Uterus (tissue), 4 donors: Measurements from ENCODE around the gene NEMP2. TPM values are rescaled to one million over a fixed set of nuclear protein-coding genes. Genes with fewer than 3 reads are reported as not detected.

Experiments used
- DNase-seq, 2 donors: peaks; one replicate each; pipeline ENCODE4 v3.0.0-alpha.2; 2019 to 2020
- H3K27ac ChIP-seq, 2 donors: fragments of 200-600 bp; sonication (generic); 1 replicate in 1 of 2; 2 replicates in 1 of 2; pipeline ENCODE4 v1.5.1; 2016 to 2018
- H3K27me3 ChIP-seq, 2 donors: fragments of 200-600 bp; sonication (generic); one replicate each; pipeline ENCODE4 v1.5.1; 2018 to 2019; ENCODE audit warnings: control low read depth in 1 of 2
- H3K36me3 ChIP-seq, 2 donors: fragments of 200-600 bp; sonication (generic); one replicate each; pipeline ENCODE4 v1.5.1; 2019; ENCODE audit warnings: control low read depth in 1 of 2
- H3K4me1 ChIP-seq, 2 donors: fragments of 200-600 bp; sonication (generic); one replicate each; pipeline ENCODE4 v1.5.1; 2018 to 2019; ENCODE audit warnings: control low read depth in 1 of 2
- H3K4me3 ChIP-seq, 2 donors: fragments of 200-600 bp; sonication (generic); 1 replicate in 1 of 2; 2 replicates in 1 of 2; pipeline ENCODE4 v1.5.1; 2018 to 2019; ENCODE audit warnings: mild to moderate bottlenecking in 1 of 2
- H3K9me3 ChIP-seq, 2 donors: fragments of 200-600 bp; sonication (generic); one replicate each; pipeline ENCODE4 v1.5.1; 2019; ENCODE audit warnings: control low read depth in 1 of 2
- POLR2A ChIP-seq, 2 donors: fragments of 450-650 bp; IDR thresholded peaks; one replicate each; pipeline ENCODE4 v1.6.1; 2016; ENCODE audit warnings: antibody characterized with exemption in 2 of 2, mild to moderate bottlenecking in 1 of 2, moderate library complexity in 1 of 2
- intact Hi-C: fragments of 100-400 bp; cut with DNase I; formaldehyde crosslinking; loops from one replicate; pipeline ENCODE4 v1.15.1; 2023; ENCODE audit warnings: low total_unique reads
- total RNA-seq, 4 donors: library from RNA; depleted of rRNA in 3 of 4; stranded (reverse); fragments of >200 nt in 3 of 4; gene quantifications; one replicate each; pipeline versions ENCODE4 v1.1.0 to v1.2.4, GENCODE V29; 2014 to 2023
- TF ChIP-seq, protein P1 (sequence below), 4 experiments: fragments of 200-600 bp in 2 of 4; fragments of 450-650 bp in 2 of 4; sonication (generic) in 2 of 4; IDR thresholded peaks; one replicate each; pipeline ENCODE4 v1.5.1; 2016 to 2019; ENCODE audit warnings: antibody characterized with exemption in 4 of 4, mild to moderate bottlenecking in 2 of 4, moderate library complexity in 1 of 4
- donor health status: DM: yes; HTN: yes; CAD: no.

Gene NEMP2
- total RNA-seq, 4 donors from 2014 or later, result 2.0 to 16.5 (median 5.7) TPM

GRCh38 chr2:190579915-190580846 is 45.7 kb upstream of the NEMP2 start:
- Histone ChIP-seq H3K27me3 (no peaks in the 10 kb centered on the region), H3K4me1 (peaks cover 8 to 10% of the 10 kb centered on the region in 2 donors), H3K27ac (no peak overlapping the region), H3K4me3 (no peak overlapping the region), H3K36me3 (no peaks in the 10 kb centered on the region), H3K9me3 (no peaks in the 10 kb centered on the region)
- no peak for DNase-seq
- no peak for TF ChIP-seq POLR2A (IDR thresholded peaks at IDR 0.05)
- TF ChIP-seq, protein P1, sequence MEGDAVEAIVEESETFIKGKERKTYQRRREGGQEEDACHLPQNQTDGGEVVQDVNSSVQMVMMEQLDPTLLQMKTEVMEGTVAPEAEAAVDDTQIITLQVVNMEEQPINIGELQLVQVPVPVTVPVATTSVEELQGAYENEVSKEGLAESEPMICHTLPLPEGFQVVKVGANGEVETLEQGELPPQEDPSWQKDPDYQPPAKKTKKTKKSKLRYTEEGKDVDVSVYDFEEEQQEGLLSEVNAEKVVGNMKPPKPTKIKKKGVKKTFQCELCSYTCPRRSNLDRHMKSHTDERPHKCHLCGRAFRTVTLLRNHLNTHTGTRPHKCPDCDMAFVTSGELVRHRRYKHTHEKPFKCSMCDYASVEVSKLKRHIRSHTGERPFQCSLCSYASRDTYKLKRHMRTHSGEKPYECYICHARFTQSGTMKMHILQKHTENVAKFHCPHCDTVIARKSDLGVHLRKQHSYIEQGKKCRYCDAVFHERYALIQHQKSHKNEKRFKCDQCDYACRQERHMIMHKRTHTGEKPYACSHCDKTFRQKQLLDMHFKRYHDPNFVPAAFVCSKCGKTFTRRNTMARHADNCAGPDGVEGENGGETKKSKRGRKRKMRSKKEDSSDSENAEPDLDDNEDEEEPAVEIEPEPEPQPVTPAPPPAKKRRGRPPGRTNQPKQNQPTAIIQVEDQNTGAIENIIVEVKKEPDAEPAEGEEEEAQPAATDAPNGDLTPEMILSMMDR (IDR thresholded peaks at IDR 0.05), result no peak
- intact Hi-C loops, result no loop called here

- Histone ChIP-seq H3K27me3 (no peaks in the 10 kb centered on the region), H3K9me3 (no peaks in the 10 kb centered on the region), H3K27ac (peak overlapping the region; percentile 41 to 56), H3K4me1 (peaks cover 8 to 10% of the 10 kb centered on the region in 2 donors), H3K4me3 (no peak overlapping the region), H3K36me3 (no peaks in the 10 kb centered on the region)
- DNase-seq, result no peak
- TF ChIP-seq POLR2A (IDR thresholded peaks at IDR 0.05), result no peak
- TF ChIP-seq, protein P1 (IDR thresholded peaks at IDR 0.05), result no peak
- intact Hi-C loops, result no loop called here
Measured at GRCh38 chr2:190579058-190579410, 44.5 kb upstream of the NEMP2 start.

GRCh38 chr2:190578158-190579057 is 43.9 kb upstream of the NEMP2 start:
- intact Hi-C loops, result no loop called here
- H3K4me1 ChIP-seq, result peaks cover 8 to 10% of the 10 kb centered on the region in 2 donors

DNA sequence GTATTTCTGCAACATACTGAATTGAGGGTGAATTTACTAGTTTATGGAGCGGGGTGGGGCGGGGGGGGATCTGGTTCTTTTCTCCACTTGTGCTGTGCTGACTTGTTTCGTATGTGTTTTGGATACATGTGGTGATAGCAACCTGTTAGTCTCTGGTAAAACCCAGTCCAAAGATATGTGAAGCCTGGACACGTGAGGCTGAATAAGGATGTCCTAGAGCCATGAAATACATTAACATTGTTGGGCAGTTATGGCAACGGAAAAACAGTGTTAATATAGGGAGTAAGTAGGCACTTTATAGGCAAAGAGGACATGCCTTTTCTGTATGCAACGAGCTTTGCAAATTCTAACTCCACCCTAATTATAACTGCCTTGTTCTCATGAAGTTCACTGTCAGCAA is 42.1 kb upstream of the NEMP2 start:
- H3K36me3 ChIP-seq, result no peaks in the 10 kb centered on the region
- H3K9me3 ChIP-seq, result no peaks in the 10 kb centered on the region
- no peak overlapping the region for H3K4me3 ChIP-seq
- intact Hi-C loops, result no loop called here
- DNase-seq, result no peak
- TF ChIP-seq, protein P1 (IDR thresholded peaks at IDR 0.05), result no peak
- no peak for TF ChIP-seq POLR2A (IDR thresholded peaks at IDR 0.05)
- no peak overlapping the region for H3K27ac ChIP-seq
- H3K4me1 ChIP-seq, result peaks cover 8 to 10% of the 10 kb centered on the region in 2 donors
- no peaks in the 10 kb centered on the region for H3K27me3 ChIP-seq

More at GRCh38 chr2:190578158-190579057, 43.9 kb upstream of the NEMP2 start:
- Histone ChIP-seq H3K27ac (peak overlapping the region; percentile 41 to 56), H3K4me3 (no peak overlapping the region), H3K36me3 (no peaks in the 10 kb centered on the region), H3K27me3 (no peaks in the 10 kb centered on the region), H3K9me3 (no peaks in the 10 kb centered on the region)
- no peak for TF ChIP-seq POLR2A (IDR thresholded peaks at IDR 0.05)
- TF ChIP-seq, protein P1 (IDR thresholded peaks at IDR 0.05), result no peak
- DNase-seq, result peak; percentile 21 to 27
